ENCODE results near the gene ADGRL3.
"Not testable (repeated sequence)": the region's sequence is repeated elsewhere in the genome, so short reads cannot be mapped to it uniquely, and the experiment has no call there.

The ADGRL3 gene

DNA sequence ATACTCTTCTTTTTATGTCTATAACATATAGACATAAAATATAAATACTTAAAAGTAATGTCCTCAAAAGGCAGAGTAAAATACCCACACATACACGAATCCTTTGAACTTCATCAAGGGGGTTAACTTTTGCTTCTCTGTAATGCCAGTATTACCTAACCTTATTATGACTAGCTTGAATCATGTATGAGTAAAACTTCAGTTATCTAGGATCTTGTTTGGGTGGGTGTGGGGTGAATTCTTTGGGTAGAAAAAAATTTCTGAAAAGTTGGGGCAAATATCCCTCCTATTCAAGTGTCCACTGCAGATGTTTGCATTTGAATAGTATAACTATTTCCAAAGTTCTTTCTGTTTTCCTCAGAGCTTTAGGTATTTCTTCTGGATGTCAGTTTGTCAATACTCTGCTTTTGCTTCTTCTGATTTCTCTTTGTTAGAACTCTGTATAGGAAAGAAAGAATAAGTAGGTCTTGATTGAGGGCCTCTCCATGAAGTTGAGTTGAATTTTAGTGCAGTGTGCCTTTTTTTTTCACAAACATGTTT, 173.8 kb downstream of the ADGRL3 start:
- DNase-seq: no peak

DNA sequence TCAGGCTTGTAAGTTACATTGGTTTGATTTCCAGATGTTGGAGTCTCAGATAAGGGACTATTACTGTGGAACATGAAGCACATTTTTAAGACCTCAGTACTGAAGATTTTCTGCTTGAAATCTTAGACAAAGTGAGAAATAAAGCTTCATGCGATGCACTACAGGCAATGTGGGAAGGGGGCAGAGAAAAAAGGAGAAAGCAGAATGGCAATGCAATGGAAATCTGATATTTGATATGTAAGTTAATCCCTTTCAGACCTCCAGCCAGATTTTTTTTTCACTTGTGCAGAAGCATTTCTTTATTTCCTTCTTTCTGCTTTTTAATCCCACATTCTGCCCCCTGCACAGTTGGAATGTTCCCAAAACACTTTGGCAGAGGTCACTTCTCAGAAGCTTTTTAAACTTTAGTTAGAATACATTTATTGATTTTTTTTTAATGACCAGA, 174.3 kb downstream of the ADGRL3 start:
- no peak for DNase-seq

DNA sequence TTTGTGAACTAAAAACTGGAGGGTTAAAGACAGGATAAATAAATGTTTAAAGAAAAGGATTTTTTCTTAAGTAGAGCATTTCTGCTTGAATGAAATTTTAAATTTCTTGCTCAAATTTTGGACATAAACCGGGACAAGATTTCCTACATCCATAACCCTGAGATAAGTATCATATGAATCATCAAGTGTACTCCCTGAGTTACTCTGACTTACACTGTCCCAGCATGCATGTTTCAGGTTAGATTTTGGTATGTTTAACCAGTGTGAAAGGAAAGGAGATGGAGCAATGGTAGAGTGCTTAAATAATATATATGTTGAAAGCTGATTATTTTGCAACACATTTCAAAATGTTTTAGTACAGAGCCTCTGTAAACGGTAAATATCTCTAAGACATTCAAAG, 175.2 kb downstream of the ADGRL3 start:
- no peak for DNase-seq

DNA sequence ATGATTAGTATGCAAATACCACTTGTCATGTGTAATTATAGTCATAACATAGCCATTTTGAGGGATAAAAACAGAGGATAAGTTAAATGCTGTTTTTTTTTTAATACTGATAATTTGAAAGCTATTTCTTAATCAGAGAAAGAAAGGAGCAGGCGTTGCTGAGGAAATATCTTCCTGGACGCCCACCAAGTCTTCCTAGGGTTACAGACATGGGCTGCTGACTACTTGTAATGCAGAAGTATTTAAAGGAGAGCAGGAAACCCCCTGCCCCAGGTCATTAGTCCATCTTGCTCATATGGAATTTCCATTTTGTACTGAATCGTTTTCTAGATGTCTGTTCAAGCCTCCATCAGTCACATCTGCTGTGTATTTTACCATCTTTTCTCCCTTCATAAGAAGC, 176.2 kb downstream of the ADGRL3 start:
- no peak for DNase-seq

DNA sequence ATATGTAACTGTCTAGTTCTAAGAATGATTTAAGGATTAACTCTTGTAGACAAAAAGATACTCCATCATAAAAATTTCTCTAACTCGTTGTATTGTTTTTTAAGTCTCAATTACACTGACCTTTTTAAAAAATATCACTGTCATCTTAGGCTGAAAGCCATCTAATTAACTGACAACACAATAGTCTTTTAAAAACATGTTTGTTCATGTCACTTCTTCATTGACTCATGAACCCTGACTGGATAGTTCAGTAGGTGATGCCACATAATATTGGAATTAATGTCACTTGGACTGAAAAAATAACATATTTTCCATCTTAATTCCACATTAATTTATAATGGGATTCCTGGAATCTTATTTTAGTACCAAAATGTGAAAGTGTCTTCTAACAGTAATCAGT, 179.3 kb downstream of the ADGRL3 start:
- DNase-seq: no peak

DNA sequence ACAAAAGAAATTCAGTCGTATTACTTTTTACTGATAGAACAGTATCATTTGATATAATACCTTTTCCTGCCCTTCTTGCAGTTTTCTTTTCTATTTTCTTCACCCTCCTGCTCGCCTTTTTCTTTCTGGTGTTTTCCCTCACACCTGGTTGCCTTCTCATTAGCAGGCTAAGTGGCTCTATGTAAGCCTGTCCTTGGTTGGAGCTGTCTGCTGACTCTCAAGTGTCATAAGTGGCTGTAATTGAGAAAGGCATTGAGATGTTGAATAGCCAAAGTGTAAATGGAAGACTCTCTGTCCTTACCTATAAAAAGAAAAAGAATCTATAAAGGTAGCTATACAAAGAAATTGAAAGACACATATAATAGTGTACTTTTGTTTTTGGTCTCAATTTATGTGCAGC, 180.7 kb downstream of the ADGRL3 start:
- no peak for DNase-seq

DNA sequence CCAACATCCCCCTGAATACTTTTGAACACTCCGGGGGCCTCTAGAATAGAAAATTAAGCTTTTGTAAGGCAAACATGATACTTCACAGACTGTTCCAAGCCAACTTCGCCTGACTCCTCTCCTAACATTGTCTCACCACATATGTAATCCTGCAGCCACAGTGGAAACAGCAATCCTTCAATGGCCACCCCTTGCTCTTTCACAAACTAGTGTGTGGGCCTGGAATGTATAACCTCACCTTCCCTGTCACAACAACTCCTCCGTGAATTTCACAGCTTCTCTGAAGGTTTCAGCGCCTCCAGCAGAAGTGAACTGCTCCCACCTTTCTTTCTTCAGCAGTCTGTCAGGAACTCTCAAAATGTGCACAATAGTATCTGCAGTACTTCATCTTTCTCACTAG, 185.1 kb downstream of the ADGRL3 start:
- no peak for DNase-seq

DNA sequence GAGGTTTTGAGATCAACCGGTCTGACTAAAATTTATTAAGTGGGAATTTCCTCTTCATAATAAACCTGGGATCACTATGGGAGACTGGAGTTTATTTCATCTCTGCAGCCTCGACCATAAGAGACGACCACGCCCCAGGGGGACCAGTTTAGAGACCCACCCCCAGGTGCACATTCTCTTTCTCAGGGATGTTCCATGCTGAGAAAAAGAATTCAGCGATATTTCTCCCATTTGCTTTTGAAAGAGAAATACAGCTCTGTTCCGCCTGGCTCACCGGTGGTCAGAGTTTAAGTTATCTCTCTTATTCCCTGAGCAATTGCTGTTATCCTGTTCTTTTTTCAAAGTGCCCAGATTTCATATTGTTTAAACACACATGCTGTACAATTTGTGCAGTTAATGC, 187.2 kb downstream of the ADGRL3 start:
- DNase-seq: not testable (repeated sequence)

DNA sequence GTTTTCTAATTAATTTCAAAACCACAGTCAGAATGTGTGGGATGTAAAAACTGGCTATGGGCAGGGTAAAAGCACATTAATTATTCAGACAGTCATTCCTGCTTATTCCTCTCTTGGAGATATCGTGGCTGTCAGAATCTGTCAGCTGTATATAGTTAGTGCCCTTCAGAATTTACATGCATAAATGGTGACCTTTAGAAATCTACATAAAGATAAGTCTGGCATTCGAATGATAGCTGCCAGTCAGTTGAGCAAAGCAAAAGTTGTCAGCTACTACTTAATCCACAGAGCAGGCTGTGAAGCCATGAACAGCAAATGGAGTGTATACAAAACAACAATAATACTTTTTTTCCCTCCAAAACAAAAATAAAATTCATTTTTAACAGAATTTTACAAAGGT, 189.5 kb downstream of the ADGRL3 start:
- no peak for DNase-seq

DNA sequence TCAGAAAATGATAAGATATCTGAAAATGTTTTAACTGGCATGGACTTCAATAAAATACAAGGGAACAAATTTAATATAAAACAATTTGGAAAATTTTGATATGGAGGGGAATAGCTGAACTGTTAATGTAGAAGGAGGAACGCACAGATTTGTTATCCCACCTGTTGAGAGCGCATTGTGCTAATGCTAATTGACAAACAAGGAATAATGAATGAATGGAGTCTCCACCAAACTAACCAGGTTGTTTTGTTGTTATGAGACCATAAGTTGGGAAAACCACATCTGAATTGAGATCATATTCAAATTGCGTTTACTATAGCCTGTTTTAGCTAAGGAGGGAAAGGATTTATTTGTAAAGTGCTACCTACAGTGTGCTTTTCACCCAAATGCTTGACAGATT, 195.6 kb downstream of the ADGRL3 start:
- no peak for DNase-seq

DNA sequence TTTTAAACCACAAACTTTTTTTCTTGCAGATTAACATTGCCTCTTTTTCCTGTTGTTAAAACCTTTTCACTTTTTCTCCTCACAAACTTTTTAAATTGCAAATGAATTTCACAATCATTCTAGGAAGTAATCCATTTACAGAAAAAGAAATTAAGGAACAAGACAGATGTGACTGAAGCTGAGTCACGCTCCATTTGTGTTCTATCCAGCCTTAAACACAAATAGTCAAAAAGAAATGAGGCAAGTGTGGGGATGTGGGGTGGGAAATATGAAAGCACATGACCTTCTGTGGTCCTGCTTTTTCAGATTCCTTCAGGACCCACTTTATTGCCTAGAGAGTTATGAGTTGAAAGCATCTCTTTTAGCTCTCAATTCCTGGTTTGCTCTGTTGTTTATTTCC, 197.0 kb downstream of the ADGRL3 start:
- DNase-seq: no peak

DNA sequence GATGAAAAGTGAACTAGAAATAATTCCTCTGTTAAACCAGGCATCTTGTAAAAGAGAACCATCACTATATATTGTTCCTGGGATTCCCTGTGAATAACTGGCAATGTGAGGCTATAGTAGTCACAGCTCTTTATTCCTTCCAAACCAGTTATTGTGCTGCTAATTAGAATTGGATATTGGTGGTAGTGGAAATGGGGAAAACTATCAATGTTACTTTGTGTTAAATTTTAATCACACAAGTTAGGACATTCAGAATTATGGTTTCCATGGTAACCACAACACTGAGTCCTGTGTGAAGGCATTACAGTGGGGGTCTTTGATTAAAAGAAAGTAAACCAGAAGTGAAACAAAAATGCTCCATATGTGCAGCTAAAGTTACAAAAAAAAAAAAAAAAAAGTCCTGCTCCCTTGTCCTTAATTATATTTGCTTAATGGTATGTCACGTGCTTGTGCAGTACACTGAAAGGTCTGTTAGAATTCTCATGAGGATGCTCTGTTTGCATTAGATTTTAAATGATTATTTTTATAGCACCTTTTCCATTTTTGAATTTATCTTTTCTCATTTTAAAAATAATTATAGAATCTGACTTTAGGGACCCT, 200.4 kb downstream of the ADGRL3 start:
- DNase-seq: no peak

DNA sequence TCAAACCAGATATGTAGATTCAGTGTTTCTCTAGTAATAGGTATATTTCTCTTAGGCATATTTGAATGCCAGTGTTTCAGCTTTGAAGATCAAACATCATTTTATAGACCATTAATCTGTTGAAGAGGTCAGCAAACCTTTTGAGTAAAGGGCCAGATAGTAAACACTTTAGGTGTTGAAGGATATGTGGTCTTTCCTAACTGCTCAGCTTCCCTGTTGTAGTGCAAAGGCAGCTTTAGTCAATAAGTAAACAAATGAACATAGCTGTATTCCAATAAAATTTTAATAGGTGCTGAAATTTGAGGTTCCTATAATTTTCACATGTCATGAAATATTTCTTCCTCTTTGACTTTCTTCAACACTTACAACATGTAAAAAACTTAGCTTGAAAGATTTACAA, 201.6 kb downstream of the ADGRL3 start:
- DNase-seq: no peak

DNA sequence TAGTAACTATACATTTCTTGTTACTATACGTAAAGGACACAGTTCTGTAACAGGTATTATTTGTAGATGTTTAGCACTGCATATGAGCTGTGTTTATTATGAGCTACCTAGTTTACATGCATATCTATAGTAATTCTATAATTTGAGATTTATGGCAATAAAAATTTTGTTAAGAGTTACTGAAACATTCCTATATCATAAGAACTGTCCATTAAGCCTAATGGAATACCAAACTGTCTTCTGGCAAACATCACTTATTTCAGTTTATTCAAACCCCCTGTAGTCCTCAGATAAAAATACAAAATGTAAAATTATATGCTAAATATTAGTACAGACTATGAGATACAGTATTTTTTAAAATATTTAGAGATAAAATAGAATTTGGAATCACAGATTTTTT, 205.2 kb downstream of the ADGRL3 start:
- no peak for DNase-seq

DNA sequence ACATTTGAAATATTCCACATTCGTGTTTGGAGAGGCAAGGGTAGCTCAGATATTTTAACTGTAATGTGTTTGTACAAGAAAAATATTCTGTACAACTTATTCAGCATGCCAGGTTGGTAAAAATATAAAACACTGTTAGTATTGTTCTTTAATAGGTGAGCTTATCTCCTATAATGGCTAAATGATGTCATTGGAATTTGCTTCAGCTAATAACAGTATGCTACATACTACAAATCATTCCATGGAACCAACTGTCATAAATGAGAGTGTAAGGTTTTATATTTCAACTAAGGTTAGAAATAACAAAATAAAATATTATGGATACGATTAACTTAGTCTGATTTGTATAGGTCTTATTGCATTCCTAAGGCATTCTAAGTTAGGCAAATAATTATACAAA, 206.6 kb downstream of the ADGRL3 start:
- DNase-seq: no peak

DNA sequence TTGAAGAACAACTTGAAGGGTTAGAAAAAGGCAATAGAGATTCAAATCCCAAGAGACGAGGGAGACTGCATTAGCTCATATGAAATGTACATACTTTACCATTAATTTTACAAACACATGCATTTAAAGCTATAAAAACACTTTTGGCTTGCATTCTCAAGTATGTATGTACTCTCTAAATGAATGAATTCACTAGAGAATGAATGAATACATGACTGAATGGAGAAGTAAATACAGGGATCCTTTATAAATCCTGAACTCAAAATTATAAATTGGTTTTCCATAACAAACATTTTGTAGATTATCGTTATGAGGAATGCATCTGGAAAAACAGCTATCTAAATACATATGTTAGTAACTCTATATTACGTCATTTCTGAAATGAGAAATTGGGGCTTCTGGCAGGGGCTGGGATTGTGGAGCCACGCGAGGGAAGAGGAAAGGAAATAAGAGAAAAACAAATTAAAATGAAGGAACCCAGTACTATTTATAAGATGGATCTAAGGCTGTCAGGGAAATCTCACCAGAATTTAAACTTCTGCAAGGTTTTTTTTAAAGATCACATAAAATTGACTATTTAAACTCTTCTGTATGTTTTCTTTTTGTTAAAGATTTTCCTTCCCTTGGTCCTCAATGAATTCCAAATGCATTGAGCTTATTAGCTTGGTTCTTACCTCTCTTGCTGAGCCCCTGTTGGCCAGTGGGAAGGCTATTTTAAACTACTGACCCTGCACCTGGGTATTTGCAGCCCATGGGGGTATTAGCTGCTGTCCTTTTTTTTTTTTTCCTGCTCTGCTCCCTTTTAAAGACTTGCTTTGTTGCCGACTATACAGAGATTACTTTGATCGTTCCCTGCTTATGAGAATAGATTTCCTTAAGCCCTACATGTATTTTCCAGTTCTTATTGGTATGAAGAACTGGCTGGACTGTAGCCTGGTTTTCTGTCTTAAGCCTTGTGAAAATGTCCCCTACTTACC, 207.8 kb downstream of the ADGRL3 start:
- DNase-seq: no peak

DNA sequence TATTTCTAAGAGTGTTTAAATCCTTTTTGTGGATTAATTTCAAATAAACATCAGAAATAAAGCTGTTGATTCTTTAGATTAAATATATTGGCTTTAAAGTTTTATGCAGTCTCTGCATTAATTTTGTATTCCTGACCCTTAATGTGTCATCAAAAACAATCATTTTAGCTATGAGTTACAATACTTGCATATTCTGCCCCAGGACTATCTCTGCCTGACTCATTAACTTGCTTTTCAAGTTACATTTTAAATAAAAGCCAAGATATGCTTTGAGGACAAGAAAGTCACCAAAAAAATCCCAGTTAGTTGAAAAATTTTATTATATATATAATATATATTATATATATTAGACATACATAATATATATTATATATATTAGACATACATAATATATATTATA, 208.7 kb downstream of the ADGRL3 start:
- DNase-seq: no peak

DNA sequence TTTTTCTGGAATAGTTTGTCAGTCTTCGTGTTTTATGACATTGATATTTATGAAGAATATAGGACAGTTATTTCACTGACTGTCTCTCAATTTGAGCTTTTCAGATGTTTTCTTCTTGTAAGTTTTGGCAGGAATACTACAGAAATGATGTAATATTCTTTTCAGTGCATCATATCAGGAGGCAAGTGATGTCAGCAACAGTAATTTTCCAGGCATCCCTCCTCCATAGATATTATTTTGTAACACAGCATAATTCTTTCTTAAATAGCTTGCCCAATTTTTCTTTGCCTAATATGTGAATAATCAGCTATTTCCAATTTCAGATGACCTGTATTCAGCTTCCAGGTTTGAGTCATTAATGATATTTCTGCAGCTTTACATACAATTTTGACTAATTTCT, 211.1 kb downstream of the ADGRL3 start:
- DNase-seq: no peak

DNA sequence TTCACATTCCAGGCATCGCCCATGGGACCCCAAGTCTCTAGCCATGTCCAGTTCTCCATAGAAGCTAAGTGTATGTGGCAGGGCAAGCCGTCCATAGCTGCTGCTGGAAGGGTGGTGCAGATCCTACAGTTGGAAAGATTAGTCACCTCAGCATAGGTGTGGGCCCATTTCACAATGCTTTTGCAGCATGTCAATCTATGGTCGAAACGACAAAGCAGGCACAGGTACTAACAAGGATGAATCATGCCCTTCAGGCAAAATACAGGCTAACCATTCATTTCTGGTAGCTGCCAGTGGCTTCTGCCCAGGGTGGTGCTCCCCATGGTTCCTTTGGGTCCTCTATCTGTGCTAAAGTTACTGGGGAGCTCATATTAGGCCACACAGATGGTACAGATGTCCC, 225.2 kb downstream of the ADGRL3 start:
- no peak for DNase-seq

DNA sequence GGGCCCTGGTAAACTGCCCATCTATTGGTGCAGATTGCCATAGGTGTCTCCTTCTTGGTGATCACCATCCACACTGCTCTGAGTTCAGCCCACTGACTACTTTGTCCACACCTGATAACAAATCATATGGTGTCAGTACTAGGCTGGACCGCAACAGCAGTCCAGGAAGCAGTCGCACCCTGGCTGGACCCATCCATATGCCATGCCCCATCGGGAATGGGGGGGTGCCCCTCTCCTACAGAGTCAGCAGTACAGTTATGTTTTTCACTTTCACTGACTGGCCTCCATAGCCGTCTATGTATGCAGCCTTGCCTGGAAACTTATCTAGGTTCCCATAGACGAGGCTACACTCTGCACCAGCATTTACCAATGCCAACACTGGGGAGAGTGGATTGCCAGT, 226.1 kb downstream of the ADGRL3 start:
- no peak for DNase-seq

DNA sequence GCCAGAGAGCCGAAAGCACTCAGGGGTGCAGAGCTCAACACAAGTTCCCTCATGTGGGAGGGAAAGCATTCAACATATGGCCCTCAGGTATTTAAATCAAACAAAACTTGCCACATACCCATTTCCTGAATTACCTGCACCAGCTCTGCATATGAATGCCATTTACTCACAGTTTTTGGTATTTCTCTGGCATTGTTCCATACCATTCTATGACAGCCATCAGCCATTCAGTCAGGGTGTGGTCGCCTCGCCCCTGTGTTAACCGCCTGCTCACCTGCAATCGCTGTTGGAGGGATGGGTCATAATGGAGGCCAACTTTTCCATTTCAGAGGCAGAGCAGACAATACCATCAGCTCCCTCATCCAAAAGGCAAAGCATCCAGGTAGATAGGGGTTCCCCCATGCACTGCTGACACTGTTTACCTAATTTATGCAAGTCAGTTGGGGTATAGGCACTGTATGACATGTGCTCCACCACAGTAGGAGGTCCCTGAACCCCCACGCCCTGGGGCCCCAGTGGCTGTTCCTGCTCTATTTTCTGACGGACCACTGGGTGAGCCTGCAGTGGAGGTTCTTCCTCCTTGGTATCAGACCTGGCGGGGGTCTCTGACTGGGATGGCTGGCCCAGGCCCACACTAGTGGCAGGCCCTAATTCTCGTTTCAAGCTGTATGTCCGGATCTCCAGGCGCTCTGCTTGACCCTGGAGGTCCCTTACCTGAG, 227.1 kb downstream of the ADGRL3 start:
- DNase-seq: no peak

DNA sequence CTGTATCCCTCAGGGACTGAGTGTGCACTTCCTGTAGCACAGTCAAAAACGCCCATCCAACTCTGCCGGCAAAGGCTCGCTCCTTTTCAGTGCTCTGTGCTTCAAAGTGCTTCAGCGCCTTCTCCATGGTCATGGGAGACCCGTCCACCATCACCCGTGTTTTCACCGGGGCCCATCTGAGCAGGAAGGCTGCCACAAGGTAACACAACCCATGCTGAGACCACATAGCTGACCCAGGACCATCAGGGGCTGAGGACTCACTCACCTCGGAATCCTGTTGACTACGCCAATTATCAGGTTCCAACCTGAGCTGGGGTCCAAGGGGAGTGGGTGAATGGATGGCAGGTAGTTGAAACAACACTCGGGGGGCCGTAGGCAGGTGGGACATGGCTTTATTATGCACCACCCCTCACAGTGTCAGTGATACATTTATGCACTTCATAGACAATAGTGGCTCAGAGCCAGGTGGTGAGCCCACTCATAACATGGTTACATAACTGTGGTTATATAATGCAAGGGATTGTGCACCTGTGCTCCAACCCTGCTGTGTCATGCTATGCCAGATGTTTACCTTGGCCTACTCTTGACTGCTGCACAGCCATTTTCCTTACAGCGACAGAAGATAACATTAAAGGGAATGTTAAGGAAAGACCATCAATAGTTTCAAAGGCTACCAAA, 227.8 kb downstream of the ADGRL3 start:
- DNase-seq: no peak

DNA sequence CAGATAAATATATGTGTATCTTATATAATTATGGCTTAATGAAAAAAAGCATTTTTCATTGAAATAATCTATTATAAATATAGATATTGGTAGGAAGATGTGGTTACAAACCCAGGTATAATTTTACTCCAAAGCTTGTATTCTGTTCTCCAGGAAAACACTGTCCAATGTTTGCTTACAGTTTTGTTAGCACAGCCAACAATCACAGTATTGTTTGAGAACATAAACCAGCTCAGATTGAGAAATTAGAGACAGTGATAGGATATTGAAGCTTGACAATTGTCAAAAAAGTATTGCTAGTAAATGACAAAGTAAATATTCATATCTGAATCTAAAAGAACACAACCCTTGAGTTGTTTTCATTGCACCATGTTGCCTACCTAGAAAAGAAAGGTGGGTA, 228.8 kb downstream of the ADGRL3 start:
- DNase-seq: no peak
